ENCODE results near the gene MACROH2A1.

Gene MACROH2A1

DNA sequence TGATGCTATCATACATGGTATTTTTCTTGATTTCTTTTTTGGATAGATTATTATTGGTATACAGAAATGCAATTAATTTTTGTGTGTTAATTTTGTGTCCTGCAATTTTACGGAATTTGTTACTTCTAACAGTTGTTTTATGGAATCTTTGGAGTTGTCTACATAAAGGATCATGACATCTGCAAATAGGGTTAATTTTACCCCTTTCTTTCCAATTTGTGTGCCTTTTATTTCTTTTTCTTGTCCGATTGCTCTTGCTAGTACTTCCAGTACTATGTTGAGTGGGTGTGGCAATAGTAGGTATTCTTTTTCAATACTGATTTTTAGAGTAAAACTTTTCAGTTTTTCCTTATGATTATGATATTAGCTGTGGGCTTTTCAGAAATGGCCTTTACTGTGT lies 111.5 kb downstream of the MACROH2A1 start:
- TF ChIP-seq, protein P1, sequence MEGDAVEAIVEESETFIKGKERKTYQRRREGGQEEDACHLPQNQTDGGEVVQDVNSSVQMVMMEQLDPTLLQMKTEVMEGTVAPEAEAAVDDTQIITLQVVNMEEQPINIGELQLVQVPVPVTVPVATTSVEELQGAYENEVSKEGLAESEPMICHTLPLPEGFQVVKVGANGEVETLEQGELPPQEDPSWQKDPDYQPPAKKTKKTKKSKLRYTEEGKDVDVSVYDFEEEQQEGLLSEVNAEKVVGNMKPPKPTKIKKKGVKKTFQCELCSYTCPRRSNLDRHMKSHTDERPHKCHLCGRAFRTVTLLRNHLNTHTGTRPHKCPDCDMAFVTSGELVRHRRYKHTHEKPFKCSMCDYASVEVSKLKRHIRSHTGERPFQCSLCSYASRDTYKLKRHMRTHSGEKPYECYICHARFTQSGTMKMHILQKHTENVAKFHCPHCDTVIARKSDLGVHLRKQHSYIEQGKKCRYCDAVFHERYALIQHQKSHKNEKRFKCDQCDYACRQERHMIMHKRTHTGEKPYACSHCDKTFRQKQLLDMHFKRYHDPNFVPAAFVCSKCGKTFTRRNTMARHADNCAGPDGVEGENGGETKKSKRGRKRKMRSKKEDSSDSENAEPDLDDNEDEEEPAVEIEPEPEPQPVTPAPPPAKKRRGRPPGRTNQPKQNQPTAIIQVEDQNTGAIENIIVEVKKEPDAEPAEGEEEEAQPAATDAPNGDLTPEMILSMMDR (IDR thresholded peaks at IDR 0.05; ENCODE audit: borderline replicate concordance, control extremely low read depth, extremely low read depth, insufficient read depth, missing control alignments): no peak
- in situ Hi-C loops (cut with MboI; ENCODE audit: low sequenced_read_pairs, unreplicated experiment): no loop called here
- DNase-seq (ENCODE audit: low spot score): no peak

Measured in GM13976 (cell line).